ENCODE results near the gene PAX2. TPM values are rescaled to one million over a fixed set of nuclear protein-coding genes. Genes with fewer than 3 reads are reported as not detected.

The PAX2 gene
- total RNA-seq, 4 donors from 2014 or later = not detected

DNA sequence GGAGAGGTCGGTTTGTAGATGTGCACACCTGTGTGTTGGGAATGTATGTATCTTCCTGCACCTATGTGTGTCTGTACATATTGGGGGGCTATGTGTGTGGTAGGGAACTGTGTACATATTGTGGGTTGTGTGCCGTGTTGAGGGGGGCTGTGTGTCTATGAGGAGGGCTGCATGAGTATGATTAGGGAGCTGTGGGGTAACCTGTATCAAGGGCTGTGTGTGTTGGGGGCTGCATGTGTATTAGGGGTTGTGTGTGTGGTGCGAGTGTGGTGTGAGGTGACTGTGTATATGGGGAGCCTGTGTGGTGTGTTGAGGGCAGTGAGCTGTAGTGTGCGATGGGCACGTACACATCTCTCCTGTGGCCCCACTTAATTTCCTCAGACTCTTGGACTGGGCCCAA is 22.2 kb upstream of the PAX2 start:
- TF ChIP-seq POLR2A (IDR thresholded peaks at IDR 0.05) = no peak
- TF ChIP-seq, protein P1, sequence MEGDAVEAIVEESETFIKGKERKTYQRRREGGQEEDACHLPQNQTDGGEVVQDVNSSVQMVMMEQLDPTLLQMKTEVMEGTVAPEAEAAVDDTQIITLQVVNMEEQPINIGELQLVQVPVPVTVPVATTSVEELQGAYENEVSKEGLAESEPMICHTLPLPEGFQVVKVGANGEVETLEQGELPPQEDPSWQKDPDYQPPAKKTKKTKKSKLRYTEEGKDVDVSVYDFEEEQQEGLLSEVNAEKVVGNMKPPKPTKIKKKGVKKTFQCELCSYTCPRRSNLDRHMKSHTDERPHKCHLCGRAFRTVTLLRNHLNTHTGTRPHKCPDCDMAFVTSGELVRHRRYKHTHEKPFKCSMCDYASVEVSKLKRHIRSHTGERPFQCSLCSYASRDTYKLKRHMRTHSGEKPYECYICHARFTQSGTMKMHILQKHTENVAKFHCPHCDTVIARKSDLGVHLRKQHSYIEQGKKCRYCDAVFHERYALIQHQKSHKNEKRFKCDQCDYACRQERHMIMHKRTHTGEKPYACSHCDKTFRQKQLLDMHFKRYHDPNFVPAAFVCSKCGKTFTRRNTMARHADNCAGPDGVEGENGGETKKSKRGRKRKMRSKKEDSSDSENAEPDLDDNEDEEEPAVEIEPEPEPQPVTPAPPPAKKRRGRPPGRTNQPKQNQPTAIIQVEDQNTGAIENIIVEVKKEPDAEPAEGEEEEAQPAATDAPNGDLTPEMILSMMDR (IDR thresholded peaks at IDR 0.05) = no peak
- intact Hi-C loops (cut with DNase I; ENCODE audit: low total_unique reads) = no loop called here
- no peak overlapping the region for H3K4me3 ChIP-seq (ENCODE audit: low read depth, poor library complexity, severe bottlenecking)
- 70 to 82% methylated on average over 5 of the region's 5 CpGs for WGBS, 2 donors
- no peak for DNase-seq (ENCODE audit: low spot score in 2 of 2)

DNA sequence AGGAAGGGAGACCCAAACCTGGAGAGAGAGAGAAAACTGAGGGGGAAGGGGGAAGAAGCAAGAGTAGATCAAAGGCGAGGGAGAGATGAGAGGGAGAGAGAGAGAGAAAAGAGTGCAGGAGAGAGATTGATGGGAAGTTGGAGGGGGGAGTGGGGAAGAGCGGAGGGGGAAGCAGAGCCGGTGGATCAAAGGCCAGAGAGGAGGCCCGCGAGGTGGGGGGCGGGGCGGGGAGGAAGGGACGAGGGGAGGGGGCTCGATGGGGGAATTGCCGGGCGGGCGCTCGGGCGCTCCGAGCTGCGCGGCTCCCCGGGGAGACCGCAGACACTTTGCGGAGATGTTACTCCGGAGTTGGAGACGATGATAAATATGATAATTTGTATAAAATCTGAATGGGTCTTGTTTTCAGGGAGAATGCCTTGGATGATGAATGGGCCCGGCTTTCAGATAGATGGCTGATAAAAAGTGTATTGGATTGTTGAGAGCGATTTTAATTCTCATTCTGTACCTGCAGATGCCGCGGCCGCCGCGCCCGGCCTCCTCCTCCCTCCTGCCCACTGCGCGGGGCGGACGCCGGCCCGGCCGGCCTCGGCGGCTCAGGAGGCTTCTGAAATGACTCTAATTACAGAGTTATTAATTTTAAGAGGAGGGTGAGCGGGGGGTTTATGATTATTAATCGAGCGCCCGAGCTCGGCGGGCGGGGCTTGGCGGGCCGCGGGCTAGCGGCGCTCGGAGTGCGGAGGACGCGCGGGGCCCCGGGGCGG is 21.4 kb upstream of the PAX2 start:
- no peak overlapping the region for H3K4me3 ChIP-seq (ENCODE audit: low read depth, poor library complexity, severe bottlenecking)
- no peak for DNase-seq (ENCODE audit: low spot score in 2 of 2)
- intact Hi-C loops (cut with DNase I; ENCODE audit: low total_unique reads) = no loop called here
- no peak for TF ChIP-seq POLR2A (IDR thresholded peaks at IDR 0.05)
- TF ChIP-seq, protein P1 (IDR thresholded peaks at IDR 0.05) = no peak
- WGBS, 2 donors = 4 to 6% methylated on average over 58 of the region's 58 CpGs

DNA sequence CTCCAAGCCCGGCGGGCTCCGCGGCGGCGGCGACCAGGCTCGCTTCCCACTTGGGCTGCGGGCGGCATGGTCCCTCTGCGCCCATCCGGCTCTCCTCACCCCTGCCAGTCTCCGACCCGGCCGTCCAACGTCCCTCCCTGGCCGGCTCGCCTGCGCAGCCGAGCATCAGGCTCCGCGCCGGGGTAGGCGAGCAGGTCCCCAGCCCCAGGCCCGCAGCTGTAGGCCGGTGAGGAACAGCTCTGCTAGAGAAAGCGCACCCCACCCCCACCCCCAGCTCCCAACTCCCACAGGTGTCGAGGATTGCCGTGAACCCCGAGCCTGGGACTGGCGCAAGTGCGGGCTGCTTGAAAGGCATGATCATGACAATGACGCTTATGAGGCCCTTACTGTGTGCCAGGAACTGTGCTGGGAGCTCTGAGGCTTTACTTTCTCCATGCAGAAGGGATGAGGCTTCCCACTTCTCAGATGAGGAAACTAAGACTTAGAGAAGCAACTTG is 20.8 kb upstream of the PAX2 start:
- no peak for DNase-seq (ENCODE audit: low spot score in 2 of 2)
- no peak for TF ChIP-seq POLR2A (IDR thresholded peaks at IDR 0.05)
- TF ChIP-seq, protein P1 (IDR thresholded peaks at IDR 0.05) = no peak
- H3K4me3 ChIP-seq (ENCODE audit: low read depth, poor library complexity, severe bottlenecking) = no peak overlapping the region
- 11 to 16% methylated on average over 15 to 26 of the region's 33 CpGs for WGBS, 2 donors
- intact Hi-C loops (cut with DNase I; ENCODE audit: low total_unique reads) = no loop called here

DNA sequence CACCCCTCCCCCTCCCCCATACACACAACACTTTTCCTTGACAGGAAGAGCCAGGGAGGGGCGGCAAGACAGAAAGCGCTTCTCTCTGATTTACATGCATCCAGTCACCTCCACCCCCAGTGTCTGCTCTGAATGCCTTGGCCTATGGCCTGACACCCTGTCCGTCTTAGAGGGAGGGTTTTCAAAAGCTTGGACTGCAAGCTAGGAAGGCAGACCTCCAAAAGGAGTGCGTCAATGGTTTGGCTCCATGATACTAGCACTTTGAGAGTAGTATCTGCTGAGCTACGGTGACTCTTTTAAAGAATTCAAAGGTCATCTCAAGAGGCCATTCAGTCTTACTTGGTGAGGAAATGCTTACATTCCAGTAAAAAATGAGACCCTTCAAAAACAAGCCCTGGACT is 20.3 kb upstream of the PAX2 start:
- TF ChIP-seq, protein P1 (IDR thresholded peaks at IDR 0.05) = no peak
- TF ChIP-seq POLR2A (IDR thresholded peaks at IDR 0.05) = no peak
- intact Hi-C loops (cut with DNase I; ENCODE audit: low total_unique reads) = no loop called here
- WGBS, 2 donors = 61 to 63% methylated on average over 5 of the region's 5 CpGs
- no peak for DNase-seq (ENCODE audit: low spot score in 2 of 2)
- H3K4me3 ChIP-seq (ENCODE audit: low read depth, poor library complexity, severe bottlenecking) = no peak overlapping the region

DNA sequence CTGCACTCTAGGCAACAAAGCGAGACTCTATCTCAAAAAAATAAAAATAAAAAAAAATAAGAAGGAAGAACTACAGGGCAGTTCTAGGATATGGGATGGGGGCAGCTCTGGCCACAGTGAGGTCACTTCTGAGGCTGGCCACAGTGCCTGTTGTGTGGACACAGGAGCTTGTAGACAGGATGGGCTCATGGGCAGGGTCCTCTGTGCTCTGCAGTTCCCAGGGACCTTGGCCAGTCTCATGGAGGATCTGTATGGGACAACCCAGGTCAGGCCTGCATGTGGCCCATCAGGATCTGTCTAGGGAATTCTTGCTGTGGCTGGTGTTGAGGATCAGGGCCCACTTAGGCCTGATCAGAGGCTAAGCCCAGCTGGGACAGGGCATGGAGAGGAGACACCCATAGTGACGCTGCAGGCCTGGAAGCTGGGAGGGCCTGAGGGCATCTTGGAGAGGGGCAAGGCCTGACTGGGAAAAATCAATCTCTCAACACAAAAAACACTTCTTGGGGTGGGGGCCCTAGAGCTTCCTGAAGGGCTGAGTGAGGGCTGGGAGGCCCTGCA is 19.4 kb upstream of the PAX2 start:
- intact Hi-C loops (cut with DNase I; ENCODE audit: low total_unique reads) = no loop called here
- 93 to 100% methylated on average over 2 of the region's 2 CpGs for WGBS, 2 donors
- no peak for DNase-seq (ENCODE audit: low spot score in 2 of 2)

More for the DNA sequence above, 19.4 kb upstream of the PAX2 start:
- H3K4me3 ChIP-seq (ENCODE audit: low read depth, poor library complexity, severe bottlenecking) = no peak overlapping the region
- TF ChIP-seq, protein P1 (IDR thresholded peaks at IDR 0.05) = no peak
- no peak for TF ChIP-seq POLR2A (IDR thresholded peaks at IDR 0.05)
